H1 (cell line): Measurements from ENCODE around the gene PDZD11. TPM values are rescaled to one million over a fixed set of nuclear protein-coding genes. Genes with fewer than 3 reads are reported as not detected.

ENCODE experiments used
- CTCF ChIA-PET: fragments of 300-600 bp; sonication (Branson Sonifier 250); formaldehyde crosslinking; loops from one replicate; lab custom pipeline; 2021; ENCODE audit not compliant: partially characterized antibody; lab: Charles Lee
- POLR2A ChIA-PET: fragments of 300-600 bp; sonication (Branson Sonifier 250); formaldehyde crosslinking; loops from one replicate; lab custom pipeline; 2021; ENCODE audit warnings: inconsistent platforms; ENCODE audit not compliant: partially characterized antibody; lab: Charles Lee
- DNase-seq, 2 experiments: peaks; one replicate each; pipeline versions ENCODE4 v3.0.0 to v3.0.0-alpha.2; 2010 to 2022; ENCODE audit warnings: low spot score in 2 of 2, low read depth in 1 of 2, mixed read lengths in 1 of 2
- FAIRE-seq: peaks from 2 replicates; lab custom pipeline; 2011; peaks lifted over from hg19 to GRCh38; lab: Jason Lieb, UNC
- H2AFZ ChIP-seq: 2 replicates; pipeline ENCODE4 v1.8.1; 2012; ENCODE audit warnings: low read length, inconsistent platforms
- H2AK5ac ChIP-seq: 2 replicates; pipeline ENCODE4 v1.6.1; 2013; ENCODE audit warnings: low read depth, low read length
- H2BK120ac ChIP-seq: replicated peaks from 2 replicates; pipeline ENCODE3; 2013; ENCODE audit warnings: low read depth, low read length, inconsistent platforms
- H2BK12ac ChIP-seq: 2 replicates; pipeline ENCODE4 v1.6.1; 2013; ENCODE audit warnings: low read depth, low read length
- H2BK15ac ChIP-seq: 2 replicates; pipeline ENCODE4 v1.6.1; 2013; ENCODE audit warnings: low read length
- H2BK20ac ChIP-seq: 2 replicates; pipeline ENCODE4 v1.6.1; 2013; ENCODE audit warnings: low read length
- H2BK5ac ChIP-seq: 2 replicates; pipeline ENCODE4 v1.6.1; 2013; ENCODE audit warnings: low read depth, low read length
- H3K14ac ChIP-seq: 2 replicates; pipeline ENCODE4 v1.6.1; 2013; ENCODE audit warnings: inconsistent platforms; ENCODE audit not compliant: insufficient read length
- H3K18ac ChIP-seq: 2 replicates; pipeline ENCODE4 v1.6.1; 2013; ENCODE audit warnings: low read length; ENCODE audit errors: extremely low read depth
- H3K23ac ChIP-seq: 2 replicates; pipeline ENCODE4 v1.6.1; 2013; ENCODE audit warnings: inconsistent platforms; ENCODE audit not compliant: insufficient read length
- H3K23me2 ChIP-seq: 2 replicates; pipeline ENCODE4 v1.6.1; 2013; ENCODE audit warnings: low read depth, low read length
- H3K27ac ChIP-seq: 2 replicates; pipeline ENCODE4 v1.6.1; 2011; ENCODE audit warnings: low read depth, low read length, inconsistent platforms
- H3K27me3 ChIP-seq, 4 experiments: replicated peaks in 1 of 4; 1 replicate in 1 of 4; 2 replicates in 3 of 4; pipeline versions ENCODE4 v1.6.1 to v1.8.1; 2011 to 2013; ENCODE audit warnings: low read length in 3 of 4, mild to moderate bottlenecking in 3 of 4, inconsistent platforms in 2 of 4, mixed read lengths in 2 of 4, moderate library complexity in 1 of 4; ENCODE audit not compliant: control insufficient read depth in 3 of 4, insufficient read depth in 3 of 4; ENCODE audit errors: extremely low read depth in 1 of 4
- H3K36me3 ChIP-seq, 4 experiments: 2 replicates each; pipeline versions ENCODE4 v1.6.1 to v1.8.1; 2011 to 2013; ENCODE audit warnings: mild to moderate bottlenecking in 4 of 4, low read length in 3 of 4, moderate library complexity in 2 of 4, control low read depth in 1 of 4, inconsistent platforms in 1 of 4; ENCODE audit not compliant: insufficient read depth in 4 of 4, control insufficient read depth in 2 of 4
- H3K4ac ChIP-seq: replicated peaks from 2 replicates; pipeline ENCODE3; 2013; ENCODE audit warnings: low read length, low read depth, mixed read lengths, inconsistent platforms; ENCODE audit not compliant: insufficient read length
- H3K4me1 ChIP-seq, 4 experiments: replicated peaks in 1 of 4; 1 replicate in 1 of 4; 2 replicates in 3 of 4; pipeline versions ENCODE4 v1.6.1 to v1.8.1; 2011 to 2013; ENCODE audit warnings: low read length in 3 of 4, inconsistent platforms in 2 of 4, mixed read lengths in 1 of 4; ENCODE audit not compliant: insufficient read depth in 4 of 4, control insufficient read depth in 3 of 4
- H3K4me2 ChIP-seq, 2 experiments: 2 replicates each; pipeline versions ENCODE4 v1.6.1 to v1.8.1; 2011 to 2013; ENCODE audit warnings: low read depth in 2 of 2, low read length in 2 of 2, control low read depth in 1 of 2, inconsistent platforms in 1 of 2, mild to moderate bottlenecking in 1 of 2; ENCODE audit not compliant: insufficient read depth in 1 of 2
- H3K4me3 ChIP-seq, 4 experiments: fragments of 200-600, 300-600 bp in 1 of 4; sonication (generic), shearing (Covaris generic), sonication (Bioruptor Twin) in 1 of 4; 2 replicates each; pipeline versions ENCODE4 v1.5.1 to v1.8.1; 2011 to 2016; ENCODE audit warnings: low read length in 4 of 4, low read depth in 3 of 4, control low read depth in 2 of 4, inconsistent platforms in 2 of 4, mild to moderate bottlenecking in 2 of 4, mixed read lengths in 1 of 4, moderate library complexity in 1 of 4; ENCODE audit not compliant: insufficient read depth in 2 of 4; ENCODE audit errors: extremely low read depth in 1 of 4
- H3K56ac ChIP-seq: replicated peaks from 2 replicates; pipeline ENCODE3; 2013; ENCODE audit warnings: low read depth, mild to moderate bottlenecking, mixed read lengths, low read length, inconsistent platforms; ENCODE audit not compliant: insufficient read length
- H3K79me1 ChIP-seq: 2 replicates; pipeline ENCODE4 v1.6.1; 2013; ENCODE audit warnings: low read depth, low read length, control low read depth
- H3K79me2 ChIP-seq, 2 experiments: 2 replicates each; pipeline versions ENCODE4 v1.6.1 to v1.8.1; 2012 to 2013; ENCODE audit warnings: low read length in 2 of 2, mild to moderate bottlenecking in 2 of 2, inconsistent platforms in 1 of 2; ENCODE audit not compliant: insufficient read depth in 2 of 2, control insufficient read depth in 1 of 2
- H3K9ac ChIP-seq, 4 experiments: replicated peaks in 1 of 4; 1 replicate in 1 of 4; 2 replicates in 3 of 4; pipeline versions ENCODE4 v1.6.1 to v1.8.1; 2011 to 2013; ENCODE audit warnings: low read depth in 3 of 4, low read length in 3 of 4, control low read depth in 2 of 4, mild to moderate bottlenecking in 2 of 4, moderate library complexity in 2 of 4, inconsistent platforms in 1 of 4; ENCODE audit errors: extremely low read depth in 1 of 4
- H3K9me3 ChIP-seq, 2 experiments: 2 replicates each; pipeline versions ENCODE4 v1.6.1 to v1.8.1; 2012 to 2013; ENCODE audit warnings: mild to moderate bottlenecking in 2 of 2, moderate library complexity in 2 of 2, control low read depth in 1 of 2, inconsistent platforms in 1 of 2, low read depth in 1 of 2, low read length in 1 of 2, mixed read lengths in 1 of 2; ENCODE audit not compliant: insufficient read depth in 2 of 2
- H4K20me1 ChIP-seq, 2 experiments: replicated peaks in 1 of 2; 2 replicates each; pipeline versions ENCODE3 to v1.8.1; 2011 to 2013; ENCODE audit warnings: inconsistent platforms in 2 of 2, low read length in 2 of 2, mild to moderate bottlenecking in 1 of 2; ENCODE audit not compliant: insufficient read depth in 2 of 2, control insufficient read depth in 1 of 2
- H4K5ac ChIP-seq: 2 replicates; pipeline ENCODE4 v1.6.1; 2013; ENCODE audit warnings: low read length, low read depth, mixed read lengths, inconsistent platforms; ENCODE audit not compliant: insufficient read length
- H4K8ac ChIP-seq: 2 replicates; pipeline ENCODE4 v1.8.0; 2013; ENCODE audit warnings: mild to moderate bottlenecking, moderate library complexity, low read length, inconsistent platforms; ENCODE audit not compliant: insufficient read depth; ENCODE audit errors: extremely low read depth
- H4K91ac ChIP-seq: replicated peaks from 2 replicates; pipeline ENCODE3; 2013; ENCODE audit warnings: low read length, mixed read lengths, inconsistent platforms; ENCODE audit not compliant: insufficient read length
- TEAD4 ChIP-seq: IDR thresholded peaks from 2 replicates; pipeline ENCODE4 v1.6.1; 2012; ENCODE audit warnings: low read depth, low read length, inconsistent platforms, mixed read lengths
- WGBS, 2 experiments: shearing (Covaris generic) in 1 of 2; methylation state at CpG; one replicate each; pipeline versions ENCODE4 v1.1.6 to v1.1.7; 2013 to 2015; ENCODE audit warnings: low lambda C conversion rate in 2 of 2, mixed read lengths in 2 of 2, inconsistent platforms in 1 of 2, low coverage in 1 of 2, missing lambda C conversion rate in 1 of 2; ENCODE audit not compliant: insufficient replicate concordance in 2 of 2, insufficient coverage in 1 of 2, insufficient read length in 1 of 2; ENCODE audit errors: extremely low coverage in 1 of 2, missing lambda C conversion rate in 1 of 2; 5-methylcytosine and 5-hydroxymethylcytosine counted together
- polyA plus RNA-seq, 7 experiments: library from polyadenylated mRNA; depleted of rRNA in 3 of 7; stranded (reverse) in 5 of 7; unstranded in 2 of 7; fragments of >200 nt in 5 of 7; fragments of 200-250 nt in 2 of 7; gene quantifications; 1 replicate in 5 of 7; 2 replicates in 1 of 7; 4 replicates in 1 of 7; pipeline versions ENCODE4 v1.2.1 to v1.2.3, GENCODE V29; 2011 to 2013; ENCODE audit warnings: missing spikeins in 2 of 7, mixed read lengths in 2 of 7
- total RNA-seq: library from RNA; stranded (reverse); fragmentation: NEBNext Ultra II Directional; extraction: Animal tissue kit (Norgen Biotek cat#: 25700); gene quantifications from 2 replicates; pipeline ENCODE4 v1.2.1, GENCODE V29; 2021

PDZD11 gene
- total and polyA plus RNA-seq, 2 of the 8 experiments (the other 6 are each of a cell fraction or from before 2014, with no cell fraction given), result 31.5 to 55.9 TPM

- DNase-seq, result no peak
- Histone ChIP-seq H2BK5ac (no peak overlapping the region; the same call in 1 of the 2 replicates), H3K23ac (no peak overlapping the region), H3K9me3 (no peaks in the 10 kb centered on the region), H2AK5ac (no peak overlapping the region), H3K4ac (no peak overlapping the region), H3K18ac (peak overlapping the region; percentile 60; the same call in 1 of the 2 replicates), H3K4me1 (no peaks in the 10 kb centered on the region; a peak in 2 of 7 replicates), H3K4me3 (peak overlapping the region; percentile 71 to 91 (median 82)), H4K91ac (no peak overlapping the region), H2BK12ac (no peak overlapping the region), H3K23me2 (no peaks in the 10 kb centered on the region; the same call in 1 of the 2 replicates), H3K79me1 (no peaks in the 10 kb centered on the region; the same call in 1 of the 2 replicates), H2BK20ac (no peak overlapping the region), H3K14ac (no peak overlapping the region), H3K56ac (no peak overlapping the region), H2AFZ (peak overlapping the region; percentile 88; the same call in 1 of the 2 replicates), H3K27me3 (no peaks in the 10 kb centered on the region), H4K8ac (no peak overlapping the region), H3K9ac (peak overlapping the region in 3 of 4 experiments; percentile 45 to 67 (median 62); a peak in 4 of 7 replicates), H4K5ac (no peak overlapping the region), H3K36me3 (peaks cover 0 to 8% (median 4%) of the 10 kb centered on the region in 4 experiments; a peak in 4 of 8 replicates), H3K79me2 (peaks cover 0 to 18% of the 10 kb centered on the region in 2 experiments; a peak in 2 of 4 replicates), H2BK120ac (no peak overlapping the region), H3K4me2 (peak overlapping the region; percentile 69 to 72), H3K27ac (no peak overlapping the region), H4K20me1 (no peaks in the 10 kb centered on the region), H2BK15ac (no peak overlapping the region)
- CTCF ChIA-PET, result interaction anchor here (0.6 kb wide), 1 partner anchor 670 kb away, joined by 3 read pairs; no protein-coding TSS in a partner anchor
- WGBS, 2 experiments, result 31% methylated on average over 11 of the region's 11 CpGs; no CpG with 5 or more reads in 1 of the 2 experiments
- POLR2A ChIA-PET, result interaction anchor here (0.8 kb wide), 2 partner anchors 25 to 27 kb away, joined by 3 to 4 read pairs; no protein-coding TSS in a partner anchor
- FAIRE-seq, result no peak
- TF ChIP-seq TEAD4, result no peak
These were observed 447 bp downstream of the PDZD11 start for GRCh38 chrX:70289168-70289792.
